ENCODE data around the gene GPR161.

GRCh38 chr1:168079761-168080160, 57.0 kb downstream of the GPR161 start:
- TF ChIP-seq CTCF (conservative IDR thresholded peaks at IDR 0.05), result no peak
- no peak for TF ChIP-seq ZFX (IDR thresholded peaks at IDR 0.05)
